Neural cell (in vitro differentiated cells): ENCODE results near the gene YY1. TPM values are rescaled to one million over a fixed set of nuclear protein-coding genes. Genes with fewer than 3 reads are reported as not detected.

ENCODE experiments used
- H2AFZ ChIP-seq: fragments of 200-600, 300-800 bp; sonication (generic), shearing (Covaris generic); 2 replicates; pipeline ENCODE4 v1.6.0; 2014; ENCODE audit warnings: low read depth, mild to moderate bottlenecking, antibody characterized with exemption, low read length, moderate library complexity
- H3F3A ChIP-seq: fragments of 200-600 bp; shearing (Covaris generic); 2 replicates; pipeline ENCODE4 v1.6.1; 2016; ENCODE audit warnings: mild to moderate bottlenecking, moderate library complexity, mixed read lengths, antibody characterized with exemption, low read length; ENCODE audit not compliant: insufficient read depth, poor library complexity, severe bottlenecking
- H3K27ac ChIP-seq: fragments of 200-600, 300-800 bp; sonication (generic), shearing (Covaris generic); 2 replicates; pipeline ENCODE4 v1.5.1; 2014; ENCODE audit warnings: mild to moderate bottlenecking, low read length, moderate library complexity
- H3K27me3 ChIP-seq: fragments of 300-800, 200-600 bp; sonication (generic), shearing (Covaris generic); 2 replicates; pipeline ENCODE4 v1.6.0; 2014; ENCODE audit warnings: mild to moderate bottlenecking, low read depth, low read length, moderate library complexity; ENCODE audit not compliant: insufficient read depth
- H3K36me3 ChIP-seq: fragments of 300-800, 200-600 bp; sonication (generic), shearing (Covaris generic); 2 replicates; pipeline ENCODE4 v1.5.1; 2014; ENCODE audit warnings: mild to moderate bottlenecking, antibody characterized with exemption, low read length, moderate library complexity; ENCODE audit not compliant: insufficient read depth
- H3K4me2 ChIP-seq: fragments of 300-800, 200-600 bp; sonication (generic), shearing (Covaris generic); 2 replicates; pipeline ENCODE4 v1.6.0; 2014; ENCODE audit warnings: mild to moderate bottlenecking, low read length
- H3K4me3 ChIP-seq: fragments of 300-800, 200-600 bp; sonication (generic), shearing (Covaris generic); 2 replicates; pipeline ENCODE4 v1.5.1; 2014; ENCODE audit warnings: mild to moderate bottlenecking, low read length, moderate library complexity
- H3K79me2 ChIP-seq: fragments of 200-600 bp; shearing (Covaris generic); replicated peaks from 2 replicates; pipeline ENCODE4 v1.6.0; 2014; ENCODE audit warnings: mild to moderate bottlenecking, low read length, moderate library complexity; ENCODE audit not compliant: insufficient read depth
- H3K9ac ChIP-seq: fragments of 300-800, 200-600 bp; sonication (generic), shearing (Covaris generic); 2 replicates; pipeline ENCODE4 v1.6.1; 2016; ENCODE audit warnings: mild to moderate bottlenecking, low read length, mixed read lengths
- H3K9me2 ChIP-seq: fragments of 200-600 bp; shearing (Covaris generic); 2 replicates; pipeline ENCODE4 v1.6.1; 2016; ENCODE audit warnings: mild to moderate bottlenecking, low read length, mixed read lengths; ENCODE audit not compliant: insufficient read depth
- H3K9me3 ChIP-seq: fragments of 200-600, 300-800 bp; sonication (generic), shearing (Covaris generic); 2 replicates; pipeline ENCODE4 v1.6.1; 2016; ENCODE audit warnings: mild to moderate bottlenecking, mixed run types, low read length, moderate library complexity, mixed read lengths
- H4K20me1 ChIP-seq: fragments of 200-600 bp; shearing (Covaris generic); 2 replicates; pipeline ENCODE4 v1.6.1; 2016; ENCODE audit warnings: mild to moderate bottlenecking, mixed run types; ENCODE audit not compliant: insufficient read depth
- EP300 ChIP-seq: fragments of 450-650 bp; conservative IDR thresholded peaks from 2 replicates; pipeline ENCODE4 v1.6.1; 2014; ENCODE audit warnings: antibody characterized with exemption, mild to moderate bottlenecking, moderate library complexity; ENCODE audit not compliant: poor library complexity, severe bottlenecking
- EZH2 ChIP-seq: fragments of 200-600, 300-800 bp; shearing (Covaris generic), sonication (generic); IDR thresholded peaks from 2 replicates; pipeline ENCODE4 v1.6.1; 2014; ENCODE audit warnings: antibody characterized with exemption, low read length, borderline replicate concordance, mild to moderate bottlenecking; ENCODE audit not compliant: insufficient read depth, poor library complexity, severe bottlenecking
- MXI1 ChIP-seq: fragments of 450-650 bp; conservative IDR thresholded peaks from 2 replicates; pipeline ENCODE4 v1.6.1; 2014; ENCODE audit warnings: antibody characterized with exemption, mild to moderate bottlenecking; ENCODE audit not compliant: poor library complexity, severe bottlenecking
- POLR2AphosphoS5 ChIP-seq: IDR thresholded peaks from 2 replicates; pipeline ENCODE4 v1.6.1; 2012
- RAD21 ChIP-seq: fragments of 450-650 bp; conservative IDR thresholded peaks from 2 replicates; pipeline ENCODE4 v1.6.1; 2014; ENCODE audit warnings: antibody characterized with exemption, mild to moderate bottlenecking, moderate library complexity
- SMC3 ChIP-seq: fragments of 450-650 bp; conservative IDR thresholded peaks from 2 replicates; pipeline ENCODE4 v1.6.1; 2014; ENCODE audit warnings: antibody characterized with exemption, mild to moderate bottlenecking, moderate library complexity; ENCODE audit not compliant: poor library complexity
- TAF1 ChIP-seq: IDR thresholded peaks from 2 replicates; pipeline ENCODE4 v1.6.1; 2012; ENCODE audit warnings: low read depth
- polyA plus RNA-seq: library from polyadenylated mRNA; depleted of rRNA; stranded (reverse); fragments of >200 nt; gene quantifications from 2 replicates; pipeline ENCODE4 v1.2.3, GENCODE V29; 2014
- TF ChIP-seq, protein P1 (sequence below): IDR thresholded peaks from 2 replicates; pipeline ENCODE4 v1.6.1; 2012; ENCODE audit warnings: borderline replicate concordance
- TF ChIP-seq, protein P2 (sequence below): fragments of 450-650 bp; IDR thresholded peaks from 2 replicates; pipeline ENCODE4 v1.5.1; 2014; ENCODE audit warnings: antibody characterized with exemption, mild to moderate bottlenecking, moderate library complexity; ENCODE audit not compliant: poor library complexity, severe bottlenecking

The YY1 gene
- polyA plus RNA-seq, 1 donor from 2014 or later, result 50.4 TPM

- Histone ChIP-seq H3K9me2 (no peaks in the 10 kb centered on the region), H3K4me3 (no peak overlapping the region), H3K27ac (no peak overlapping the region), H3K4me2 (no peak overlapping the region), H4K20me1 (peaks cover 3% of the 10 kb centered on the region), H2AFZ (no peak overlapping the region), H3K79me2 (peaks cover 23% of the 10 kb centered on the region), H3K27me3 (no peaks in the 10 kb centered on the region), H3F3A (no peaks in the 10 kb centered on the region), H3K9me3 (no peaks in the 10 kb centered on the region), H3K36me3 (no peaks in the 10 kb centered on the region), H3K9ac (no peak overlapping the region)
- TF ChIP-seq MXI1 (no peak), EP300 (no peak), RAD21 (no peak), TAF1 (no peak), POLR2AphosphoS5 (no peak), EZH2 (no peak), SMC3 (no peak)
- TF ChIP-seq, protein P1, sequence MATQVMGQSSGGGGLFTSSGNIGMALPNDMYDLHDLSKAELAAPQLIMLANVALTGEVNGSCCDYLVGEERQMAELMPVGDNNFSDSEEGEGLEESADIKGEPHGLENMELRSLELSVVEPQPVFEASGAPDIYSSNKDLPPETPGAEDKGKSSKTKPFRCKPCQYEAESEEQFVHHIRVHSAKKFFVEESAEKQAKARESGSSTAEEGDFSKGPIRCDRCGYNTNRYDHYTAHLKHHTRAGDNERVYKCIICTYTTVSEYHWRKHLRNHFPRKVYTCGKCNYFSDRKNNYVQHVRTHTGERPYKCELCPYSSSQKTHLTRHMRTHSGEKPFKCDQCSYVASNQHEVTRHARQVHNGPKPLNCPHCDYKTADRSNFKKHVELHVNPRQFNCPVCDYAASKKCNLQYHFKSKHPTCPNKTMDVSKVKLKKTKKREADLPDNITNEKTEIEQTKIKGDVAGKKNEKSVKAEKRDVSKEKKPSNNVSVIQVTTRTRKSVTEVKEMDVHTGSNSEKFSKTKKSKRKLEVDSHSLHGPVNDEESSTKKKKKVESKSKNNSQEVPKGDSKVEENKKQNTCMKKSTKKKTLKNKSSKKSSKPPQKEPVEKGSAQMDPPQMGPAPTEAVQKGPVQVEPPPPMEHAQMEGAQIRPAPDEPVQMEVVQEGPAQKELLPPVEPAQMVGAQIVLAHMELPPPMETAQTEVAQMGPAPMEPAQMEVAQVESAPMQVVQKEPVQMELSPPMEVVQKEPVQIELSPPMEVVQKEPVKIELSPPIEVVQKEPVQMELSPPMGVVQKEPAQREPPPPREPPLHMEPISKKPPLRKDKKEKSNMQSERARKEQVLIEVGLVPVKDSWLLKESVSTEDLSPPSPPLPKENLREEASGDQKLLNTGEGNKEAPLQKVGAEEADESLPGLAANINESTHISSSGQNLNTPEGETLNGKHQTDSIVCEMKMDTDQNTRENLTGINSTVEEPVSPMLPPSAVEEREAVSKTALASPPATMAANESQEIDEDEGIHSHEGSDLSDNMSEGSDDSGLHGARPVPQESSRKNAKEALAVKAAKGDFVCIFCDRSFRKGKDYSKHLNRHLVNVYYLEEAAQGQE, result no peak
- TF ChIP-seq, protein P2, sequence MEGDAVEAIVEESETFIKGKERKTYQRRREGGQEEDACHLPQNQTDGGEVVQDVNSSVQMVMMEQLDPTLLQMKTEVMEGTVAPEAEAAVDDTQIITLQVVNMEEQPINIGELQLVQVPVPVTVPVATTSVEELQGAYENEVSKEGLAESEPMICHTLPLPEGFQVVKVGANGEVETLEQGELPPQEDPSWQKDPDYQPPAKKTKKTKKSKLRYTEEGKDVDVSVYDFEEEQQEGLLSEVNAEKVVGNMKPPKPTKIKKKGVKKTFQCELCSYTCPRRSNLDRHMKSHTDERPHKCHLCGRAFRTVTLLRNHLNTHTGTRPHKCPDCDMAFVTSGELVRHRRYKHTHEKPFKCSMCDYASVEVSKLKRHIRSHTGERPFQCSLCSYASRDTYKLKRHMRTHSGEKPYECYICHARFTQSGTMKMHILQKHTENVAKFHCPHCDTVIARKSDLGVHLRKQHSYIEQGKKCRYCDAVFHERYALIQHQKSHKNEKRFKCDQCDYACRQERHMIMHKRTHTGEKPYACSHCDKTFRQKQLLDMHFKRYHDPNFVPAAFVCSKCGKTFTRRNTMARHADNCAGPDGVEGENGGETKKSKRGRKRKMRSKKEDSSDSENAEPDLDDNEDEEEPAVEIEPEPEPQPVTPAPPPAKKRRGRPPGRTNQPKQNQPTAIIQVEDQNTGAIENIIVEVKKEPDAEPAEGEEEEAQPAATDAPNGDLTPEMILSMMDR, result no peak
These were observed 39.8 kb downstream of the YY1 start for GRCh38 chr14:100278702-100279101.

- Histone ChIP-seq H3K36me3 (no peaks in the 10 kb centered on the region), H3K79me2 (peaks cover 20% of the 10 kb centered on the region), H2AFZ (no peak overlapping the region), H3K9me3 (no peaks in the 10 kb centered on the region), H3K4me3 (no peak overlapping the region), H3K27ac (no peak overlapping the region), H3K9ac (no peak overlapping the region), H3K9me2 (no peaks in the 10 kb centered on the region), H4K20me1 (peaks cover 3% of the 10 kb centered on the region), H3K27me3 (no peaks in the 10 kb centered on the region), H3F3A (no peaks in the 10 kb centered on the region), H3K4me2 (no peak overlapping the region)
- no peak for TF ChIP-seq SMC3
- no peak for TF ChIP-seq POLR2AphosphoS5
- TF ChIP-seq MXI1, result no peak
- no peak for TF ChIP-seq EP300
These were observed 40.2 kb downstream of the YY1 start for GRCh38 chr14:100279133-100279532.

GRCh38 chr14:100279563-100279962, 40.6 kb downstream of the YY1 start:
- H3K9me3 ChIP-seq, result no peaks in the 10 kb centered on the region
- TF ChIP-seq EZH2 (no peak), TAF1 (no peak), POLR2AphosphoS5 (no peak), MXI1 (no peak), EP300 (no peak), SMC3 (no peak)
- TF ChIP-seq, protein P1, result no peak
- TF ChIP-seq, protein P2, result no peak
- no peak overlapping the region for H2AFZ ChIP-seq
- no peak overlapping the region for H3K4me3 ChIP-seq
- no peak overlapping the region for H3K9ac ChIP-seq
- no peak overlapping the region for H3K4me2 ChIP-seq
- no peaks in the 10 kb centered on the region for H3F3A ChIP-seq
- no peaks in the 10 kb centered on the region for H3K27me3 ChIP-seq
- H3K9me2 ChIP-seq, result no peaks in the 10 kb centered on the region
- H3K36me3 ChIP-seq, result no peaks in the 10 kb centered on the region
- H3K27ac ChIP-seq, result no peak overlapping the region
- peaks cover 16% of the 10 kb centered on the region for H3K79me2 ChIP-seq
- peaks cover 3% of the 10 kb centered on the region for H4K20me1 ChIP-seq
